PC-9 (cell line): ENCODE results near the gene KBTBD13. TPM values are rescaled to one million over a fixed set of nuclear protein-coding genes. Genes with fewer than 3 reads are reported as not detected.

Source experiments
- BruUV-seq: library from RNA; stranded (reverse); fragments of 400-500 nt; replicated peaks from 2 replicates; lab custom pipeline; 2021; lab: Mats Ljungman, UMichigan
- CTCF ChIA-PET: fragments of 300-600 bp; sonication (Branson Sonifier 250); formaldehyde crosslinking; loops from one replicate; lab custom pipeline; 2022; ENCODE audit warnings: antibody characterized with exemption; lab: Charles Lee
- POLR2A ChIA-PET: fragments of 300-600 bp; sonication (Branson Sonifier 250); formaldehyde crosslinking; loops from one replicate; lab custom pipeline; 2022; ENCODE audit warnings: antibody characterized with exemption; ENCODE audit not compliant: unreplicated experiment; lab: Charles Lee
- DNase-seq, 2 experiments: peaks; one replicate each; pipeline versions ENCODE4 v3.0.0 to v3.0.0-alpha.2; 2015 to 2022; ENCODE audit warnings: mixed read lengths in 1 of 2
- H2AFZ ChIP-seq: fragments of 200-600 bp; sonication (generic); 2 replicates; pipeline ENCODE4 v1.8.1; 2017; ENCODE audit warnings: antibody characterized with exemption
- H3F3A ChIP-seq: fragments of 200-600 bp; sonication (generic); 2 replicates; pipeline ENCODE4 v1.8.1; 2017; ENCODE audit warnings: antibody characterized with exemption, mild to moderate bottlenecking, low read depth; ENCODE audit not compliant: insufficient read depth
- H3K27ac ChIP-seq: fragments of 200-600 bp; sonication (generic); 2 replicates; pipeline ENCODE4 v1.6.1; 2016; ENCODE audit warnings: mixed run types
- H3K27me3 ChIP-seq: fragments of 200-600 bp; sonication (generic); 2 replicates; pipeline ENCODE4 v1.6.1; 2016; ENCODE audit warnings: low read depth, mixed run types; ENCODE audit not compliant: insufficient read depth
- H3K36me3 ChIP-seq: fragments of 200-600 bp; sonication (generic); 2 replicates; pipeline ENCODE4 v1.6.1; 2016; ENCODE audit warnings: low read depth, mixed run types
- H3K4me1 ChIP-seq: fragments of 200-600 bp; sonication (generic); replicated peaks from 2 replicates; pipeline ENCODE4 v1.6.1; 2016; ENCODE audit warnings: mixed run types; ENCODE audit not compliant: insufficient read depth
- H3K4me2 ChIP-seq: fragments of 200-600 bp; sonication (generic); 2 replicates; pipeline ENCODE4 v1.6.1; 2017; ENCODE audit warnings: mixed run types
- H3K4me3 ChIP-seq: fragments of 200-600 bp; sonication (generic); 2 replicates; pipeline ENCODE4 v1.6.1; 2016; ENCODE audit warnings: mixed run types
- H3K79me2 ChIP-seq: fragments of 200-600 bp; sonication (generic); 2 replicates; pipeline ENCODE4 v1.6.1; 2017; ENCODE audit warnings: low read depth, mixed run types
- H3K9me2 ChIP-seq: fragments of 200-600 bp; sonication (generic); 2 replicates; pipeline ENCODE4 v1.8.1; 2017; ENCODE audit warnings: mild to moderate bottlenecking; ENCODE audit not compliant: insufficient read depth
- H3K9me3 ChIP-seq: fragments of 200-600 bp; sonication (generic); 2 replicates; pipeline ENCODE4 v1.8.1; 2016; ENCODE audit warnings: low read depth; ENCODE audit not compliant: insufficient read depth
- H4K20me1 ChIP-seq: fragments of 200-600 bp; sonication (generic); 2 replicates; pipeline ENCODE4 v1.8.1; 2017; ENCODE audit not compliant: insufficient read depth
- EZH2 ChIP-seq: fragments of 200-600 bp; sonication (generic); IDR thresholded peaks from 2 replicates; pipeline ENCODE4 v1.8.0; 2017; ENCODE audit warnings: antibody characterized with exemption, low read depth
- intact Hi-C: fragments of 100-400 bp; cut with micrococcal nuclease; formaldehyde crosslinking; loops from one replicate; pipeline ENCODE4 v1.10.0; 2022; ENCODE audit not compliant: unreplicated experiment
- total RNA-seq: library from RNA; stranded (reverse); gene quantifications from 2 replicates; pipeline ENCODE4 v1.2.3, GENCODE V29; 2021
- TF ChIP-seq, protein P1 (sequence below): fragments of 200-600 bp; sonication (generic); conservative IDR thresholded peaks from 2 replicates; pipeline ENCODE4 v1.6.1; 2017; ENCODE audit warnings: mixed run types, antibody characterized with exemption, mild to moderate bottlenecking, moderate library complexity

The KBTBD13 gene
- total RNA-seq, 1 experiment from 2014 or later = not detected

DNA sequence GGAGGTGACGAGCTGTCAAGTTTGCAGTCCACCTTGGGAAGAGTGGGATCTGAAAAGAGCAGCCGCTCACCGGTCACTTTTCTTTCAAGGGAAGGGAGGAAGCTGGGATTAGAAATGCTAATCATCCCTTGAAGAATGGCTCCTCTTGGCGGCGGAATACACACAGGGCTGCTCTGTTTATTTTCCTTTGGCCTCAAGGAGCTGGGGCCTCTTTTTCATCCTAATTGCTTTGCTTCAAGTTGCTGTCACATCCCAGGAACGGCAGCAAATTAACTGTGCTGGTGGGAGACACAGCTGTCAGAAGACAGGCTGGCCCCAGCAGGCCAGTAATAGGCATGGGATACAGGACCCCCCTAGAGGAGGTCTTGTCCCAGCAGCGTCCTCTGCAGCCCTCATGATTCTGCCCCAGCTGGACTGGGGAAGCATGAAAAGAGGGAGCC lies 6.7 kb downstream of the KBTBD13 start:
- H2AFZ ChIP-seq = no peak overlapping the region
- H3K36me3 ChIP-seq = no peaks in the 10 kb centered on the region
- no peaks in the 10 kb centered on the region for H3F3A ChIP-seq
- peaks cover 3% of the 10 kb centered on the region; the same call in 1 of the 2 replicates for H3K27me3 ChIP-seq
- no peak overlapping the region for H3K27ac ChIP-seq
- H3K9me3 ChIP-seq = no peaks in the 10 kb centered on the region
- no peaks in the 10 kb centered on the region for H3K4me1 ChIP-seq
- intact Hi-C loops = no loop called here
- no peak overlapping the region for H3K4me2 ChIP-seq
- H3K9me2 ChIP-seq = no peaks in the 10 kb centered on the region
- POLR2A ChIA-PET = no interaction called here
- no peaks in the 10 kb centered on the region for H4K20me1 ChIP-seq
- no peak overlapping the region for H3K4me3 ChIP-seq
- no peak for TF ChIP-seq EZH2
- TF ChIP-seq, protein P1, sequence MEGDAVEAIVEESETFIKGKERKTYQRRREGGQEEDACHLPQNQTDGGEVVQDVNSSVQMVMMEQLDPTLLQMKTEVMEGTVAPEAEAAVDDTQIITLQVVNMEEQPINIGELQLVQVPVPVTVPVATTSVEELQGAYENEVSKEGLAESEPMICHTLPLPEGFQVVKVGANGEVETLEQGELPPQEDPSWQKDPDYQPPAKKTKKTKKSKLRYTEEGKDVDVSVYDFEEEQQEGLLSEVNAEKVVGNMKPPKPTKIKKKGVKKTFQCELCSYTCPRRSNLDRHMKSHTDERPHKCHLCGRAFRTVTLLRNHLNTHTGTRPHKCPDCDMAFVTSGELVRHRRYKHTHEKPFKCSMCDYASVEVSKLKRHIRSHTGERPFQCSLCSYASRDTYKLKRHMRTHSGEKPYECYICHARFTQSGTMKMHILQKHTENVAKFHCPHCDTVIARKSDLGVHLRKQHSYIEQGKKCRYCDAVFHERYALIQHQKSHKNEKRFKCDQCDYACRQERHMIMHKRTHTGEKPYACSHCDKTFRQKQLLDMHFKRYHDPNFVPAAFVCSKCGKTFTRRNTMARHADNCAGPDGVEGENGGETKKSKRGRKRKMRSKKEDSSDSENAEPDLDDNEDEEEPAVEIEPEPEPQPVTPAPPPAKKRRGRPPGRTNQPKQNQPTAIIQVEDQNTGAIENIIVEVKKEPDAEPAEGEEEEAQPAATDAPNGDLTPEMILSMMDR = no peak
- CTCF ChIA-PET = interaction anchor here (0.7 kb wide), 1 partner anchor 215 kb away, joined by 3 read pairs; no protein-coding TSS in a partner anchor
- no peak for DNase-seq
- H3K79me2 ChIP-seq = no peaks in the 10 kb centered on the region
- no TSS peak for BruUV-seq

DNA sequence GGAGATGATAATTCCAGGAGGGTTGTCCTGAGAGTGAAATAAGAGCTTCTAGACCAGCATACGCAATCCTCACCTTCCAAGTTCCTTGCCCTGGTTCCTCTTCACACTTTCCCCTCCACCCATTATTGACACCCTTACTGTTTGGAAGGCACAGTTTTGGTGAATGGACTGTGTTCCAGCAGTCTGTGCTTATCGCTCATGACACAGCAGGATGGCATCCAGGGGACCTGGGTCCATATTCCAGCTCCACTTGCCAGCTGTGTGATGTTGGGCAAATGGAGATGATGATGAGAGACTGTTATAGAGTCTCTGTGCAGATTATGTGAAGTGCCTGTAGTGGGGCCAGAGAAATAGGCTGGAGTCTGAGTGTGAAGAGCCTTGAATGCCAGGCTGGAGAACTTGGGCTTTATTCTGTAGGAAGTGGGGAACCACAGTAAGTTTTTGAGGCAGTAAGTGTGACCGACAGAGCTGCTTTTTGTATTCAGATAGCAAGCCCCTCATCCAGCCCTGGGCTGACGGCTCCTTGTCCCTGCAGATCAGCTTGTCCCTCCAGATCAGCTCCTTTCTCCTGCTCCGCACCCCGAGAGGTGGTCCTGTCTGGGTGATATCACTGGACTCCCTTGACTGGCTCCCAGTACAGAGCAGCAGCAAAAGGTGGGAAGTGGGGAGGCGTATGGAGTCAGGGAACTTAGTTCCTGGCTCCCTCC lies 8.1 kb downstream of the KBTBD13 start:
- TF ChIP-seq, protein P1 = no peak
- no peak for TF ChIP-seq EZH2
- no peaks in the 10 kb centered on the region for H3K9me3 ChIP-seq
- no peak overlapping the region for H3K4me3 ChIP-seq
- no peaks in the 10 kb centered on the region for H3K9me2 ChIP-seq
- H3K36me3 ChIP-seq = no peaks in the 10 kb centered on the region
- intact Hi-C loops = no loop called here
- H3K27me3 ChIP-seq = peaks cover 3% of the 10 kb centered on the region; the same call in 1 of the 2 replicates
- no peaks in the 10 kb centered on the region for H3K79me2 ChIP-seq
- BruUV-seq = no TSS peak
- H4K20me1 ChIP-seq = no peaks in the 10 kb centered on the region
- H3K27ac ChIP-seq = no peak overlapping the region
- ChIA-PET CTCF (interaction anchor here (0.5 to 0.6 kb wide), 3 partner anchors 18 to 38 kb away, joined by 3 to 8 read pairs (median 6); no protein-coding TSS in a partner anchor), POLR2A (interaction anchor here (0.7 kb wide), 1 partner anchor 39 kb away, joined by 3 read pairs; the partner anchor contains the start of gene SLC51B)
- no peak overlapping the region for H2AFZ ChIP-seq
- DNase-seq = no peak
- no peak overlapping the region for H3K4me2 ChIP-seq
- H3F3A ChIP-seq = no peaks in the 10 kb centered on the region
- no peaks in the 10 kb centered on the region for H3K4me1 ChIP-seq

GRCh38 chr15:65085207-65085753 lies 8.7 kb downstream of the KBTBD13 start:
- Histone ChIP-seq H3K27ac (no peak overlapping the region), H3K4me3 (no peak overlapping the region), H3K9me3 (no peaks in the 10 kb centered on the region), H3K4me1 (no peaks in the 10 kb centered on the region), H3F3A (no peaks in the 10 kb centered on the region), H3K36me3 (no peaks in the 10 kb centered on the region), H3K27me3 (peaks cover 3% of the 10 kb centered on the region; the same call in 1 of the 2 replicates), H3K4me2 (no peak overlapping the region), H3K9me2 (no peaks in the 10 kb centered on the region), H4K20me1 (no peaks in the 10 kb centered on the region), H2AFZ (no peak overlapping the region), H3K79me2 (no peaks in the 10 kb centered on the region)
- DNase-seq = no peak
- ChIA-PET POLR2A (interaction anchor here (0.7 kb wide), 1 partner anchor 40 kb away, joined by 3 read pairs; the partner anchor contains the start of gene SLC51B), CTCF (interaction anchor here (0.6 kb wide), 1 partner anchor 38 kb away, joined by 8 read pairs; no protein-coding TSS in a partner anchor)
- intact Hi-C loops = no loop called here
- TF ChIP-seq EZH2 = no peak
- TF ChIP-seq, protein P1 = no peak
- no TSS peak for BruUV-seq
